Endodermal cell (in vitro differentiated cells): Measurements from ENCODE around the gene KBTBD12. TPM values are rescaled to one million over a fixed set of nuclear protein-coding genes. Genes with fewer than 3 reads are reported as not detected.

Experiments
- DNase-seq: peaks from one replicate; pipeline ENCODE4 v3.0.0-alpha.2; 2017
- H3K27ac ChIP-seq: 2 replicates; pipeline ENCODE4 v1.5.1; 2013; ENCODE audit warnings: mild to moderate bottlenecking, low read depth, low read length, moderate library complexity
- H3K27me3 ChIP-seq: 2 replicates; pipeline ENCODE4 v1.6.1; 2013; ENCODE audit warnings: mild to moderate bottlenecking, low read length, moderate library complexity; ENCODE audit not compliant: insufficient read depth, control insufficient read depth, poor library complexity, severe bottlenecking
- H3K36me3 ChIP-seq: 2 replicates; pipeline ENCODE4 v1.7.0; 2013; ENCODE audit warnings: mild to moderate bottlenecking, low read length, moderate library complexity; ENCODE audit not compliant: control insufficient read depth, insufficient read depth
- H3K4me1 ChIP-seq: one replicate; pipeline ENCODE4 v1.7.0; 2013; ENCODE audit warnings: low read length; ENCODE audit not compliant: control insufficient read depth, insufficient read depth
- H3K4me3 ChIP-seq: 2 replicates; pipeline ENCODE4 v1.5.1; 2013; ENCODE audit warnings: mild to moderate bottlenecking, low read length, moderate library complexity
- H3K9ac ChIP-seq: 2 replicates; pipeline ENCODE4 v1.6.1; 2013; ENCODE audit warnings: mild to moderate bottlenecking, low read length, moderate library complexity; ENCODE audit not compliant: poor library complexity, severe bottlenecking; ENCODE audit errors: extremely low read depth
- H3K9me3 ChIP-seq: 2 replicates; pipeline ENCODE4 v1.6.1; 2013; ENCODE audit warnings: mild to moderate bottlenecking, low read length, moderate library complexity; ENCODE audit not compliant: control insufficient read depth
- H3K27ac Mint-ChIP-seq: 2 replicates; pipeline ENCODE4 v1.8.0; 2020; ENCODE audit warnings: mixed read lengths
- H3K27me3 Mint-ChIP-seq: 2 replicates; pipeline ENCODE4 v1.8.0; 2021; ENCODE audit warnings: mild to moderate bottlenecking, mixed read lengths; ENCODE audit not compliant: insufficient read depth
- H3K36me3 Mint-ChIP-seq: 2 replicates; pipeline ENCODE4 v1.8.0; 2020; ENCODE audit warnings: low read depth, mixed read lengths
- H3K4me1 Mint-ChIP-seq: 2 replicates; pipeline ENCODE4 v1.8.0; 2020; ENCODE audit warnings: mixed read lengths
- H3K4me3 Mint-ChIP-seq: 2 replicates; pipeline ENCODE4 v1.8.0; 2020; ENCODE audit warnings: mild to moderate bottlenecking, moderate library complexity, mixed read lengths
- H3K9me3 Mint-ChIP-seq: 2 replicates; pipeline ENCODE4 v1.8.0; 2020; ENCODE audit warnings: mild to moderate bottlenecking, mixed read lengths
- CTCF ChIP-seq: fragments of 200-600 bp; sonication (generic); conservative IDR thresholded peaks from 2 replicates; pipeline ENCODE4 v1.5.0; 2021; ENCODE audit warnings: antibody characterized with exemption, mild to moderate bottlenecking
- WGBS, 2 experiments: methylation state at CpG; one replicate each; pipeline versions ENCODE4 v1.1.5 to v1.1.7; 2013; ENCODE audit warnings: missing lambda C conversion rate in 2 of 2, mixed read lengths in 1 of 2; ENCODE audit not compliant: insufficient coverage in 1 of 2, insufficient read length in 1 of 2; 5-methylcytosine and 5-hydroxymethylcytosine counted together
- total RNA-seq, 2 donors: library from RNA; stranded (reverse); fragmentation: NEBNext Ultra II Directional in 1 of 2; extraction: Animal tissue kit (Norgen Biotek cat#: 25700) in 1 of 2; gene quantifications; 2 replicates in 1 of 2; 3 replicates in 1 of 2; pipeline ENCODE4 v1.2.1, GENCODE V29; 2021

KBTBD12 gene
- total RNA-seq, 2 donors from 2014 or later: 0.24 to 0.42 TPM

GRCh38 chr3:127981097-127981496, 66.1 kb downstream of the KBTBD12 start:
- peaks cover 5% of the 10 kb centered on the region for H3K27me3 ChIP-seq
- H3K27ac ChIP-seq: no peak overlapping the region
- H3K27ac Mint-ChIP-seq: no peak overlapping the region
- H3K4me1 Mint-ChIP-seq: no peaks in the 10 kb centered on the region
- no peak for DNase-seq
- no peaks in the 10 kb centered on the region for H3K4me1 ChIP-seq
- no peaks in the 10 kb centered on the region for H3K36me3 ChIP-seq
- peaks cover 9% of the 10 kb centered on the region for H3K27me3 Mint-ChIP-seq
- TF ChIP-seq CTCF: no peak
- no peak overlapping the region for H3K4me3 ChIP-seq
- no peaks in the 10 kb centered on the region for H3K36me3 Mint-ChIP-seq
- H3K9ac ChIP-seq: no peak overlapping the region
- H3K4me3 Mint-ChIP-seq: no peak overlapping the region
- peaks cover 10% of the 10 kb centered on the region for H3K9me3 Mint-ChIP-seq
- H3K9me3 ChIP-seq: no peaks in the 10 kb centered on the region

GRCh38 chr3:127982155-127982554, 67.1 kb downstream of the KBTBD12 start:
- Histone ChIP-seq H3K27me3 (no peaks in the 10 kb centered on the region), H3K27ac (no peak overlapping the region), H3K9me3 (no peaks in the 10 kb centered on the region), H3K36me3 (no peaks in the 10 kb centered on the region), H3K9ac (no peak overlapping the region), H3K4me3 (no peak overlapping the region), H3K4me1 (no peaks in the 10 kb centered on the region)
- no peak for TF ChIP-seq CTCF
- peaks cover 3% of the 10 kb centered on the region for H3K27me3 Mint-ChIP-seq
- H3K4me1 Mint-ChIP-seq: no peaks in the 10 kb centered on the region
- H3K9me3 Mint-ChIP-seq: peaks cover 10% of the 10 kb centered on the region
- no peak overlapping the region for H3K4me3 Mint-ChIP-seq
- 81% methylated on average over 3 of the region's 3 CpGs; no CpG with 5 or more reads in 1 of the 2 experiments for WGBS, 2 experiments
- H3K27ac Mint-ChIP-seq: no peak overlapping the region
- DNase-seq: no peak
- H3K36me3 Mint-ChIP-seq: no peaks in the 10 kb centered on the region

DNA sequence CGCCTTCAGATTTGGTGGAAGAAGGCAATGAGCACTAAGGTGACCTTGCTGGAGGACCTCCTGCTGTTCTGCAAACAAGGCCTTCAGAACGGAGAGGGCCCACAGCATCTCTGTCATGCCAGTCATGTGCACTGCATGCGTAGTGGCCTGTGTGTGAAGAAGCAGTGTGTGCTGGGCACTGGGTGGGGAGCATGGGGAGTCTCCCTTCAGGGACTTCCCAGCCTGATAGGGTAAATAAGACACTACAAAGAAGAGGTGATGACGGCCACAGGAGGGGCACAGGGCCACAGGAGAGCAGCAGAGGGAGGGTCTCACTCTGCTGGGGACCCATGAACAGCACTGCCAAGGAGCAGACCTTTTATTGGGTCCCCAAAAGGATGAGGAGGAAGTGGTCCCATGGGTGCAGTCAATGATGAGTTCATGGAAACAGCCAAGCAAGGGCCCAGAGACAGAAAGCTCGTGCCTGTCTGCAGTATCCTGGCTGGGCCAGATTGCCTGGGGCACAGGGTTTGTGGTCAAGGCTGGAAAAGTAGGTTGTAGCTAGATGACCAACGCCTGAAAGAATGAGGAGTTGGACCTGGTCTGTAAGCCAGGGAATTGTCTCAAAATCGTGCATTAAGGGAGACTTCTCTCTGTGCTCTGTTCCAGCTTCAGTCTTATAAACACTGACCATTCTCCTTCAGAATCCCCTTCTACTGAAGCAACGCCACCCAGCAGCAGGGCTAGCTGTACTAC, 69.4 kb downstream of the KBTBD12 start:
- Mint-ChIP-seq H3K4me3 (no peak overlapping the region), H3K9me3 (peaks cover 9% of the 10 kb centered on the region), H3K27ac (no peak overlapping the region), H3K4me1 (no peaks in the 10 kb centered on the region), H3K36me3 (no peaks in the 10 kb centered on the region), H3K27me3 (peaks cover 4% of the 10 kb centered on the region)
- H3K36me3 ChIP-seq: no peaks in the 10 kb centered on the region
- H3K27me3 ChIP-seq: no peaks in the 10 kb centered on the region
- H3K4me1 ChIP-seq: no peaks in the 10 kb centered on the region
- no peak overlapping the region for H3K4me3 ChIP-seq
- TF ChIP-seq CTCF: no peak
- no peak overlapping the region for H3K9ac ChIP-seq
- DNase-seq: no peak
- no peaks in the 10 kb centered on the region for H3K9me3 ChIP-seq
- no peak overlapping the region for H3K27ac ChIP-seq
- 84 to 93% methylated on average over 7 to 8 of the region's 8 CpGs for WGBS, 2 experiments
